Stimulated activated CD8-positive, alpha-beta memory T cell treated with anti-CD3 and anti-CD28 coated beads, Interleukin-4, amount 100 ng/mL, for 4 hours (primary cell): ENCODE results near the gene CLPX.
A peak's percentile ranks its signal among the peaks of the same experiment; 100 is the strongest.
"Not testable (repeated sequence)": the region's sequence is repeated elsewhere in the genome, so short reads cannot be mapped to it uniquely, and the experiment has no call there.

ENCODE experiments used
- DNase-seq, 2 donors: peaks; one replicate each; pipeline ENCODE4 v3.0.0-alpha.2; 2020; ENCODE audit warnings: low read depth in 2 of 2, low spot score in 1 of 2

CLPX gene

DNA sequence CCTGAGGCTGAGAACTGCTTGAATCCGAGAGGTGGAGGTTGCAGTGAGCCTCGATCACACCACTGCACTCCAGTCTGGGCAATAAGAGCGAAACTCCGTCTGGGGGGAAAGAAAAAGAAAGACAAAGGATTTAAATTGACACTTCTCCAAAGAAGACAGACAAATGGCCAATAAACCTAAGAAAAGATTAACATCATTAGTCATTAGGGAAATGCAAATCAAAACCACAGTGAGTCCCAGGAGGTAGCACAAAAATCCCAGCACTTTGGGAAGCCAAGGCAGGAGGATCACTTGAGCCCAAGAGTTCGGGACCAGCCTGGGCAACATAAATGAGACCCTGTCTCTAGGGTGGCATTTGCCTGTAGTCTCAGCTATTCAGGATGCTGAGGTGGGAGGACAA lies 12.6 kb downstream of the CLPX start:
- no peak for DNase-seq

DNA sequence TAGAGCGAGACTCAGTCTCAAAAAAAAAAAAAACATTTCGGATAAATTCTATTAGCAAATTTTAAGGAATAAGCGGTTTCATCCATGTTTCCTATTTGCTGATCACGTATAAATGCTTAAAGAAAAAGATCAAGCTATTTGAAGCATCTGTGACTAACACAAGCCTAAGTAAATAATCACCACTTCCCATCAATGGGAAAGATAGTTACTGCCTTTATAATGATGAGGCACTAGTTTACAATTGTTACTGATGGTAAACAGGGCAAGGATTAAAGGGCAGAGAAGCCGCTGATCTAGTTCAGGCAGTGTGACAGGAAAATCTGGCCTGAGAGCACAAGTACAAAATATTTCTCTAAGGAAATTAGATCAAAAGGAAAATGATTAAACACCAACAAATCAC lies 13.7 kb downstream of the CLPX start:
- DNase-seq, result no peak

- no peak for DNase-seq
Measured at GRCh38 chr15:65165875-65166274, 19.3 kb downstream of the CLPX start.

GRCh38 chr15:65164139-65164538 lies 21.0 kb downstream of the CLPX start:
- no peak for DNase-seq

DNA sequence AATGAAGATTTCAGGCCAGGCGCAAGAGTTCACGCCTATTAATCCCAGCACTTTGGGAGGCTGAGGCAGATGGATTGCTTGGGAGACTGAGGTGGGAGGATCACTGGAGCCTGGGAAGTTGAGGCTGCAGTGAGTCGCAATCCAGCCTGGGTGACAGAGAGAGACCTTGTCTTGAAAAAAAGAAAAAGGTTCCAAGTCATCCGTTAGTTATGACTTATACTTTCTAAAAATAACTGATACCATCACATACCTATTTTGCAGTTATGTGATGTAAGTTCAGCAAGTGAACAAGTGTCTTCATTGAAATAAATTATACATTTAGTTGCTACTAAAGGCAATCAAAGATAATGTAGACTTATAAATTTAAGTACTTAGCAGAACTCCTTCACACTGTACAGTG lies 22.1 kb downstream of the CLPX start:
- no peak for DNase-seq

GRCh38 chr15:65156692-65157091 lies 28.4 kb downstream of the CLPX start:
- no peak for DNase-seq

DNA sequence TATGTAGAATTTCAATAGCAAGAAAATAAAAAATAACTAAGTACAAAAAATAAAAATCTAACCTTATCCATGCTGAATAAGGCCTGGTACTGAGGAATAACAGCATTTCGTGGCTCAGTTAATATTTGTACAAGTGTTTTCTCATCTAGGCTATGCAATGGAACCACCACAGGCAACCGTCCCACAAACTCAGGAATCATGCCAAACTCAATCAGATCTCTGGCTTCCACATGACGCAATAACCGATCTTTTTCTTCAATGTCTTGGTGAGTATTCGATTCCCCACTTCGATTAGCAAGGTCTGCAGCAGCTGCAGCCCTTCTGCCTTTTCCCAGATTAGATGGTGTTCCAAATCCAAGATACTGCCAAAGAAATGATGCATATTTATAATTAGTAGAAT lies 30.4 kb downstream of the CLPX start:
- no peak for DNase-seq

- no peak for DNase-seq
Measured at GRCh38 chr15:65147902-65148301, 37.2 kb downstream of the CLPX start.

DNA sequence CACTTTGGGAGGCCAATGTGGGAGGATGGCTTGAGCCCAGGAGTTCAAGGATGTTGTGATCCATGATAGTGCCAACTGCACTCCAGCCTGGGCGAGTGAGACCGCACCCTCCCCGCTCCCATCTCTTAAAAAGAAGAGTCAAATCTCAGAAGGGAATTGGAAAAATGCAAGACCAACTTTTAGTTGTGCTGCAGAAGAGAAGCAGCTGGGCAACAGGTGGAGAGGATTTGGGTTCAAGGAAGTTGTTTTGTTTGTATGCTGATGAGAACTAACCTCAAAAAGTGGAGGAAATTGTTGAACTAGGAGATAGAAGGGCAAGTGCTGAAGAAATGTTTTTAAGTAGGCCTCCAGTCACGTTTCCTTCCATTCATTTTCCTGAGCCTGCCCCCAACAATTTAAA lies 38.7 kb downstream of the CLPX start:
- no peak for DNase-seq

GRCh38 chr15:65138631-65139030 lies 46.5 kb downstream of the CLPX start:
- not testable (repeated sequence) for DNase-seq

GRCh38 chr15:65137893-65138292 lies 47.2 kb downstream of the CLPX start:
- not testable (repeated sequence) for DNase-seq

- DNase-seq, result not testable (repeated sequence)
Measured at GRCh38 chr15:65137089-65137488, 48.1 kb downstream of the CLPX start.

DNA sequence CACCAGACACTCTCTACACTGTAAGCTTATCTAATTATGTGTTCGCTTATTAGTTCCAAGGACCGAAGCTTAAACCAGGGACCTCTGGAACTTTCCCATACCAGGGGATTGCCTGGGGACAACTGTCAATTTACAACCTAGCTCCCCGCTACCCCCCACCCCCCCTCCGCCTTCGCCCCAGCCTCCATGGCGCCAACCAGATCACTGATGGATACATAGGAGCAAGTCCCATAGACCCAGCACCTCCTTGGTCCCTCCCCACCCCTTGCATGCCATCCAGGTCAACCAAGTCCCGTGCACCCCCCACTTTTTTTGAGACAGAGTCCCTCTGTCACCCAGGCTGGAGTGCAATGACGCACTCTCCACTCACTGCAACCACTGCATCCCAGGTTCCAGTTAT lies 50.6 kb downstream of the CLPX start:
- DNase-seq, result no peak

GRCh38 chr15:65133548-65134200 lies 51.5 kb downstream of the CLPX start, which contains the start of gene PDCD7:
Gene PDCD7, minus strand, starts transcription at chr15:65133808. Its CDS starts 27 bp downstream, at chr15:65133781.
- DNase-seq, result peak; percentile 53 to 75

DNA sequence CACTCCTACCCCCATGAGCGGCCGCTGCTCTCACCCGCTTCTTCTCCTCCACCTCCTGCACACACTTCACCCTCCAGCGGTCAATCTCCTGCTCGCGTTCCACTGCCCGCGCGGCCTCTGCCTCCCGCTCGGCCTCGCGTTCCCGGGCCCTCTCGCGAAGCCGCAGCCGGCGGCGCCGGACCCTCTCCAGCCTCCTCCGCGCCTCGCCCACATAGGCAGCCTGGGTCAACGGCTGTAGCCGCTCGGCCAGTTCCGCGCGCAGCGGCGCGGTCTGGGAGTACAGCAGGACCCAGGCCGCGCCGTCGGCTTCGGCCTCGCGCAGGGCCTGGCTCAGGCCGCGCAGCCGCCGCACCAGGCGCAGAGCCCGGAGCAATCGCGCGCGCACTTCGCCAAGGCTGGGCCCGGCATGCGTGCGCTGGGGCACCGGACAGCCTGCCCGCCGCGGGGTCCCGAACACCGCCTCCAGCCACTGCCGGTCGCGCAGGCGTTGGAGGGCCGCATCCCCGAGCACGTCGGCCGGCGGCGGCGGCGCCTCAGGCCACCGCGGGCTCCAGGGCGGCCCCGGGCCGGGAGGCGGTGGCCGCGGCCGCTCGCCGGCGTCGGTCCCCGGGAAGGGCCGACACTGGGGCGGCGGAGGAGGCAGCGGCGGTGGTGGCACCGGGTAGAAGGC lies 52.1 kb downstream of the CLPX start:
- no peak for DNase-seq

GRCh38 chr15:65130941-65131340 lies 54.2 kb downstream of the CLPX start:
- no peak for DNase-seq

- no peak for DNase-seq
Measured at GRCh38 chr15:65115542-65115941, 69.6 kb downstream of the CLPX start.

DNA sequence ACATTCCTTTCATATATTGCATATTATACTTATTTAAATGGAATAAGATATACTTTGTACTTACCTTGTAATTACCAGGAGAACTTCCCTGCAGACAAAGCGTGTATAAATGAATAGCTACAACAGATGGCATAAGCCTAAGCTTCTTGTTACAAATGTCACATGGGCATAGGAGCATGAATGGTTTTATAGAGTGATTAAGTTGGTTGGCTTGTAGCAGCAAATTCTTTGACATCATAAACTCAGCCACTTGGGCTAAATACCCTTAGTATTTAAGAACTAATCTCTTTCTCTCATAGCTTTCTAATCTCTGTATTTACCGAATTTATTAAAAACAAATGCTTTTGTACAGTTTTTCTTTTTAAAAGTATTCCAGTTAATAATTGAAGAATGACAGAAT lies 70.1 kb downstream of the CLPX start, which contains the start of gene UBAP1L:
TSS of gene UBAP1L (minus strand) at position 115 of the 400 bp plus-strand sequence. CDS start 8,985 bp downstream, outside the sequence.
- no peak for DNase-seq

GRCh38 chr15:65110676-65111292 lies 74.4 kb downstream of the CLPX start:
- no peak for DNase-seq

- DNase-seq, result no peak
Measured at GRCh38 chr15:65106011-65106590, 79.0 kb downstream of the CLPX start.

GRCh38 chr15:65105038-65105437 lies 80.1 kb downstream of the CLPX start:
- no peak for DNase-seq

GRCh38 chr15:65102912-65103311 lies 82.2 kb downstream of the CLPX start:
- DNase-seq, result no peak
